Measurements from ENCODE around the gene TMEM256.

DNA sequence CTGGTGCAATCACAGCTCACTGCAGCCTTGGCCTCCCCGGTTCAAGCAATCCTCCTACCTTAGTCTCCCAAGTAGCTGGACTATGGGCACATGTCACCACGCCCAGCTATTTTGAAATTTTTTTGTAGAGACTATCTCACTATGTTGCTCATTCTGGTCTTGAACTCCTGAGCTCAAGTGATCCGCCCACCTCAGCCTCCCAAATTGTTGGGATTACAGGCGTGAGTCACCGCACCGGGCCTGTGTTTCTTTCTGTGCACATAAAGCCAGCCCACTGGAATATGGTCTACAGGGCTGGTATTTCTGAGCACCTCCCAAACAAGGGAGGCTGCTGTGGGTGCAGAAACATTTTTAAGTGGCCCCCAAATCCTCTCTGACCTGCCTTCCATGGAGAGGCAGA lies 40.6 kb downstream of the TMEM256 start:
- TF ChIP-seq, protein P1, sequence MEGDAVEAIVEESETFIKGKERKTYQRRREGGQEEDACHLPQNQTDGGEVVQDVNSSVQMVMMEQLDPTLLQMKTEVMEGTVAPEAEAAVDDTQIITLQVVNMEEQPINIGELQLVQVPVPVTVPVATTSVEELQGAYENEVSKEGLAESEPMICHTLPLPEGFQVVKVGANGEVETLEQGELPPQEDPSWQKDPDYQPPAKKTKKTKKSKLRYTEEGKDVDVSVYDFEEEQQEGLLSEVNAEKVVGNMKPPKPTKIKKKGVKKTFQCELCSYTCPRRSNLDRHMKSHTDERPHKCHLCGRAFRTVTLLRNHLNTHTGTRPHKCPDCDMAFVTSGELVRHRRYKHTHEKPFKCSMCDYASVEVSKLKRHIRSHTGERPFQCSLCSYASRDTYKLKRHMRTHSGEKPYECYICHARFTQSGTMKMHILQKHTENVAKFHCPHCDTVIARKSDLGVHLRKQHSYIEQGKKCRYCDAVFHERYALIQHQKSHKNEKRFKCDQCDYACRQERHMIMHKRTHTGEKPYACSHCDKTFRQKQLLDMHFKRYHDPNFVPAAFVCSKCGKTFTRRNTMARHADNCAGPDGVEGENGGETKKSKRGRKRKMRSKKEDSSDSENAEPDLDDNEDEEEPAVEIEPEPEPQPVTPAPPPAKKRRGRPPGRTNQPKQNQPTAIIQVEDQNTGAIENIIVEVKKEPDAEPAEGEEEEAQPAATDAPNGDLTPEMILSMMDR (IDR thresholded peaks at IDR 0.05; ENCODE audit: insufficient read depth, low read length, poor library complexity, severe bottlenecking) = no peak
- no peak for TF ChIP-seq EZH2phosphoT487 (conservative IDR thresholded peaks at IDR 0.05; ENCODE audit: low read length)

Measured in SU-DHL-6 (cell line).